Activated CD8-positive, alpha-beta T cell treated with anti-CD3 and anti-CD28 coated beads for 36 hours (primary cell): Measurements from ENCODE around the gene CDKN1A. TPM values are rescaled to one million over a fixed set of nuclear protein-coding genes. Genes with fewer than 3 reads are reported as not detected.
A peak's percentile ranks its signal among the peaks of the same experiment; 100 is the strongest.

Source experiments
- ATAC-seq: fragments of 200-7000 bp; cut with Tn5 transposase; one replicate; pipeline ENCODE4 v1.10.0; 2021; ENCODE audit warnings: mild to moderate bottlenecking, moderate library complexity
- CTCF ChIA-PET: fragments of 350-600 bp; sonication (Branson Sonifier 250); formaldehyde crosslinking; loops from one replicate; lab custom pipeline; 2021; ENCODE audit warnings: antibody characterized with exemption; lab: Charles Lee
- POLR2A ChIA-PET: fragments of 350-600 bp; sonication (Branson Sonifier 250); formaldehyde crosslinking; loops from one replicate; lab custom pipeline; 2021; ENCODE audit warnings: antibody characterized with exemption; lab: Charles Lee
- DNase-seq: peaks from one replicate; pipeline ENCODE4 v3.0.0-alpha.2; 2020
- H3K27ac Mint-ChIP-seq: one replicate; pipeline ENCODE4 v1.8.0; 2021; ENCODE audit warnings: mild to moderate bottlenecking, mixed read lengths
- H3K27me3 Mint-ChIP-seq: one replicate; pipeline ENCODE4 v1.8.0; 2021; ENCODE audit warnings: mixed read lengths
- H3K36me3 Mint-ChIP-seq: one replicate; pipeline ENCODE4 v1.8.0; 2021; ENCODE audit warnings: low read depth, mixed read lengths
- H3K4me1 Mint-ChIP-seq: one replicate; pipeline ENCODE4 v1.8.0; 2021; ENCODE audit warnings: low read depth, mixed read lengths
- H3K4me3 Mint-ChIP-seq: one replicate; pipeline ENCODE4 v1.8.0; 2021; ENCODE audit warnings: mild to moderate bottlenecking, moderate library complexity, mixed read lengths
- H3K9me3 Mint-ChIP-seq: one replicate; pipeline ENCODE4 v1.8.0; 2021; ENCODE audit warnings: mixed read lengths
- CTCF ChIP-seq: fragments of 200-600 bp; IDR thresholded peaks from one replicate; pipeline ENCODE4 v1.8.0; 2022; ENCODE audit warnings: antibody characterized with exemption, mild to moderate bottlenecking
- intact Hi-C: fragments of 100-400 bp; cut with micrococcal nuclease; formaldehyde crosslinking; loops from one replicate; pipeline ENCODE4 v1.10.0; 2022
- total RNA-seq, 2 experiments: library from RNA; stranded (reverse); gene quantifications; one replicate each; pipeline ENCODE4 v1.2.3, GENCODE V29; 2021

The CDKN1A gene
- total RNA-seq, 2 experiments from 2014 or later = 42.3 to 47.4 TPM

GRCh38 chr6:36692861-36693702 is 14.6 kb downstream of the CDKN1A start:
- intact Hi-C loops = no loop called here
- Mint-ChIP-seq H3K4me3 (no peak overlapping the region), H3K27ac (no peak overlapping the region), H3K4me1 (peaks cover 22% of the 10 kb centered on the region), H3K36me3 (no peaks in the 10 kb centered on the region), H3K9me3 (no peaks in the 10 kb centered on the region), H3K27me3 (no peaks in the 10 kb centered on the region)
- CTCF ChIA-PET = interaction anchor here (1.2 to 3.1 kb wide), 4 partner anchors 12 to 66 kb away, joined by 3 to 15 read pairs (median 4); no protein-coding TSS in a partner anchor
- no peak for TF ChIP-seq CTCF
- DNase-seq = no peak
- no peak for ATAC-seq
- POLR2A ChIA-PET = interaction anchor here (1.4 kb wide), 2 partner anchors 13 to 88 kb away, joined by 3 to 4 read pairs; no protein-coding TSS in a partner anchor

GRCh38 chr6:36694616-36695015 is 16.1 kb downstream of the CDKN1A start:
- no peaks in the 10 kb centered on the region for H3K27me3 Mint-ChIP-seq
- no peaks in the 10 kb centered on the region for H3K36me3 Mint-ChIP-seq
- no peak overlapping the region for H3K27ac Mint-ChIP-seq
- ChIA-PET POLR2A (interaction anchor here (0.5 kb wide), 1 partner anchor 347 kb away, joined by 3 read pairs; no protein-coding TSS in a partner anchor), CTCF (interaction anchor here (1.6 kb wide), 1 partner anchor 71 kb away, joined by 4 read pairs; no protein-coding TSS in a partner anchor)
- ATAC-seq (no peak), DNase-seq (no peak)
- intact Hi-C loops = no loop called here
- H3K4me3 Mint-ChIP-seq = no peak overlapping the region
- H3K4me1 Mint-ChIP-seq = peaks cover 22% of the 10 kb centered on the region
- no peaks in the 10 kb centered on the region for H3K9me3 Mint-ChIP-seq
- TF ChIP-seq CTCF = no peak

DNA sequence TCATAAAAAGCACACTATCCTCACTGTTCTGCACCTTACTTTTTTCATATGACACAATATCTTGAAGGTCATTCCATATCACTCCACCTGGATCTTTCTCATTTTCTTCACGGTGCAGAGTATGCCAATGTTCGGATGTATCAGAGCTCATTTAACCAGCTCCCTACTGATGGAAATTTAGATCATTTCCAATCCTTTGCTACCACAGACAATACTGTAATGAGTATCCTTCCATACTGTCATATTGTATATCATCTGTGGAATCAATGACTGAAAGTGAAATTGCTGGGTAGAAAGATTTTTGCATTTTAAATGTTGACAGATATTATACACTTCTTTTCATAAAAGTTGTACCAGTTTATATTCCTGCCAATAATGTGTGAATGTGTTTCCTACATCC is 16.9 kb downstream of the CDKN1A start:
- POLR2A ChIA-PET = interaction anchor here (0.7 to 0.9 kb wide), 2 partner anchors 13 to 15 kb away, joined by 3 read pairs; no protein-coding TSS in a partner anchor
- intact Hi-C loops = no loop called here
- TF ChIP-seq CTCF = no peak
- ATAC-seq (peak; percentile 18), DNase-seq (no peak)
- CTCF ChIA-PET = interaction anchor here (0.8 to 1.6 kb wide), 4 partner anchors 9 to 72 kb away, joined by 3 to 5 read pairs (median 4); no protein-coding TSS in a partner anchor
- no peak overlapping the region for H3K4me3 Mint-ChIP-seq
- peaks cover 22% of the 10 kb centered on the region for H3K4me1 Mint-ChIP-seq
- no peaks in the 10 kb centered on the region for H3K27me3 Mint-ChIP-seq
- H3K27ac Mint-ChIP-seq = no peak overlapping the region
- H3K9me3 Mint-ChIP-seq = no peaks in the 10 kb centered on the region
- no peaks in the 10 kb centered on the region for H3K36me3 Mint-ChIP-seq

DNA sequence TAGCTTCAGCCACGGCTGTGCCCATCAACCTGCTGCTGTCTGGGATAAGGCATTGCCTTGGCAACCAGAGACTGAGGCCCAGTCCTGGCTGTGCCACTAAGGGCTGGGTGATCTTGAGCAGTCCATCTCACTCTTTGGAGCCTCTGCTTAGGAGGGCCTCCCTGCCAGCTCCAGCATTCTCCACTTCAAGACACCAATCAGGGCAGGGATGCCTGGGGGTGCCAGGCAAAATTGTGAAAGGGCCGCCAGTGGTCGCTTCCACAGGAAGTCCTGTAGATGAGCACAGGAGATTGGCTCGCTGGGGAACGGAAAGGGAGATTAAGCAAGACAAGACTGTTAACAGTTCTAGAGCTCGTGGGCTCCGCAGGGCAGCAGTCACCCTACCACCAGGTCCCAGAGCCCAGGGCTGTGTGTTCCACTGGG is 19.0 kb downstream of the CDKN1A start, which contains the start of gene RAB44:
Gene RAB44, plus strand, starts transcription at position 346 of the 423 bp plus-strand sequence. CDS start 6,410 bp downstream, outside the sequence.
- H3K27me3 Mint-ChIP-seq = no peaks in the 10 kb centered on the region
- H3K36me3 Mint-ChIP-seq = no peaks in the 10 kb centered on the region
- ATAC-seq = no peak
- POLR2A ChIA-PET = interaction anchor here (1.0 kb wide), 1 partner anchor 281 kb away, joined by 3 read pairs; no protein-coding TSS in a partner anchor
- H3K27ac Mint-ChIP-seq = no peak within 1 kb of the TSS
- CTCF ChIA-PET = interaction anchor here (1.1 to 1.4 kb wide), 3 partner anchors 27 to 75 kb away, joined by 3 to 5 read pairs (median 3); no protein-coding TSS in a partner anchor
- H3K4me1 Mint-ChIP-seq = peaks cover 13% of the 10 kb centered on the region
- H3K4me3 Mint-ChIP-seq = no peak within 1 kb of the TSS
- no peaks in the 10 kb centered on the region for H3K9me3 Mint-ChIP-seq
- no peak for DNase-seq
- intact Hi-C loops = no loop called here
- TF ChIP-seq CTCF = no peak
